ENCODE measurements around the gene EPS8L2. TPM values are rescaled to one million over a fixed set of nuclear protein-coding genes. Genes with fewer than 3 reads are reported as not detected.

EPS8L2 gene
- total and polyA plus RNA-seq, 2 of the 13 experiments (the other 11 are each of a cell fraction or from before 2014, with no cell fraction given) = 89.3 to 416 TPM

GRCh38 chr11:776561-777287 is 70.7 kb downstream of the EPS8L2 start (continued):
- TF ChIP-seq NFIB (CRISPR knock-in tag; IDR thresholded peaks at IDR 0.05; ENCODE audit: borderline replicate concordance) (no peak), ZNF687 (CRISPR knock-in tag; IDR thresholded peaks at IDR 0.05) (no peak; the same call in 1 of the 2 replicates), JDP2 (CRISPR knock-in tag; IDR thresholded peaks at IDR 0.05; ENCODE audit: borderline replicate concordance) (no peak), ZNF256 (CRISPR knock-in tag; conservative IDR thresholded peaks at IDR 0.05) (no peak), MATR3 (CRISPR knock-in tag; IDR thresholded peaks at IDR 0.05) (no peak), MXD1 (CRISPR knock-in tag; IDR thresholded peaks at IDR 0.05) (peak; percentile 3; the same call in 1 of the 2 replicates), CEBPZ (IDR thresholded peaks at IDR 0.05; ENCODE audit: low read length) (no peak), PBX2 (CRISPR knock-in tag; IDR thresholded peaks at IDR 0.05) (no peak), ZNF3 (CRISPR knock-in tag; IDR thresholded peaks at IDR 0.05) (no peak), CEBPG (CRISPR knock-in tag; IDR thresholded peaks at IDR 0.05) (no peak), ZNF629 (CRISPR knock-in tag; conservative IDR thresholded peaks at IDR 0.05) (no peak), TFE3 (CRISPR knock-in tag; IDR thresholded peaks at IDR 0.05) (no peak), SP140L (CRISPR knock-in tag; IDR thresholded peaks at IDR 0.05; ENCODE audit: borderline replicate concordance) (no peak), MYC (CRISPR knock-in tag; IDR thresholded peaks at IDR 0.05; ENCODE audit: borderline replicate concordance) (peak; percentile 58), CHD2 (IDR thresholded peaks at IDR 0.05; ENCODE audit: low read depth, low read length) (no peak), ZNF552 (CRISPR knock-in tag; IDR thresholded peaks at IDR 0.05; ENCODE audit: borderline replicate concordance) (no peak), ZNF124 (CRISPR knock-in tag; IDR thresholded peaks at IDR 0.05) (no peak), KLF13 (CRISPR knock-in tag; IDR thresholded peaks at IDR 0.05) (no peak), KDM3A (CRISPR knock-in tag; IDR thresholded peaks at IDR 0.05; ENCODE audit: low read depth) (no peak), RXRB (CRISPR knock-in tag; IDR thresholded peaks at IDR 0.05; ENCODE audit: borderline replicate concordance) (no peak; the same call in 1 of the 2 replicates)

Measured in HepG2 (cell line).